ENCODE results near the gene VMAC.

DNA sequence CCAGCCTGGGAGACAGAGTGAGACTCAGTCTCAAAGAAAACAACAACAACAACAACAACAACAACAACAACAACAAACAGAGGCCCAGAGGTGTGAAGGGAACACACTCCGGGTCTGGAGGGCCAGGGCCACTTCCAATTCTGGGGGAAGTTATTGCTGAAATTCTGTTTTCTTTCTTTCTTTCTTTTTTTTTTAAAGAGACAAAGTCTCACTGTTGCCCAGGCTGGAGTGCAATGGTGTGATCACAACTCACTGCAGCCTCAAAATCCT, 5.9 kb downstream of the VMAC start:
- no peak for TF ChIP-seq EZH2 (IDR thresholded peaks at IDR 0.05; ENCODE audit: low read length)
- TF ChIP-seq, protein P1, sequence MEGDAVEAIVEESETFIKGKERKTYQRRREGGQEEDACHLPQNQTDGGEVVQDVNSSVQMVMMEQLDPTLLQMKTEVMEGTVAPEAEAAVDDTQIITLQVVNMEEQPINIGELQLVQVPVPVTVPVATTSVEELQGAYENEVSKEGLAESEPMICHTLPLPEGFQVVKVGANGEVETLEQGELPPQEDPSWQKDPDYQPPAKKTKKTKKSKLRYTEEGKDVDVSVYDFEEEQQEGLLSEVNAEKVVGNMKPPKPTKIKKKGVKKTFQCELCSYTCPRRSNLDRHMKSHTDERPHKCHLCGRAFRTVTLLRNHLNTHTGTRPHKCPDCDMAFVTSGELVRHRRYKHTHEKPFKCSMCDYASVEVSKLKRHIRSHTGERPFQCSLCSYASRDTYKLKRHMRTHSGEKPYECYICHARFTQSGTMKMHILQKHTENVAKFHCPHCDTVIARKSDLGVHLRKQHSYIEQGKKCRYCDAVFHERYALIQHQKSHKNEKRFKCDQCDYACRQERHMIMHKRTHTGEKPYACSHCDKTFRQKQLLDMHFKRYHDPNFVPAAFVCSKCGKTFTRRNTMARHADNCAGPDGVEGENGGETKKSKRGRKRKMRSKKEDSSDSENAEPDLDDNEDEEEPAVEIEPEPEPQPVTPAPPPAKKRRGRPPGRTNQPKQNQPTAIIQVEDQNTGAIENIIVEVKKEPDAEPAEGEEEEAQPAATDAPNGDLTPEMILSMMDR (optimal IDR thresholded peaks at IDR 0.05 in 1 of 3, IDR thresholded peaks at IDR 0.05 in 1 of 3, conservative IDR thresholded peaks at IDR 0.05 in 1 of 3; ENCODE audit: extremely low read depth in 1 of 3, insufficient read depth in 2 of 3, low read length in 3 of 3), result no peak
